Stimulated activated naive CD8-positive, alpha-beta T cell treated with anti-CD3 and anti-CD28 coated beads, Interleukin-15, amount 100 ng/mL, for 72 hours (primary cell): Measurements from ENCODE around the gene HS3ST5.

Source experiments
- ATAC-seq: fragments of 150-1000 bp; cut with Tn5 transposase; 2 replicates; pipeline ENCODE4 v1.10.0; 2021; ENCODE audit warnings: mild to moderate bottlenecking, moderate library complexity
- DNase-seq, 2 donors: peaks; one replicate each; pipeline ENCODE4 v3.0.0; 2021 to 2022
- H3K27ac Mint-ChIP-seq, 2 donors: one replicate each; pipeline ENCODE4 v1.8.0; 2022; ENCODE audit warnings: mild to moderate bottlenecking in 2 of 2, mixed read lengths in 2 of 2, moderate library complexity in 2 of 2
- H3K27me3 Mint-ChIP-seq: one replicate; pipeline ENCODE4 v1.8.0; 2022; ENCODE audit warnings: mixed read lengths
- H3K4me1 Mint-ChIP-seq: one replicate; pipeline ENCODE4 v1.8.0; 2022; ENCODE audit warnings: mild to moderate bottlenecking, mixed read lengths
- H3K4me3 Mint-ChIP-seq, 2 donors: one replicate each; pipeline ENCODE4 v1.8.0; 2022; ENCODE audit warnings: mild to moderate bottlenecking in 2 of 2, mixed read lengths in 2 of 2, moderate library complexity in 1 of 2
- H3K9me3 Mint-ChIP-seq, 2 donors: one replicate each; pipeline ENCODE4 v1.8.0; 2022; ENCODE audit warnings: mixed read lengths in 2 of 2

The HS3ST5 gene

DNA sequence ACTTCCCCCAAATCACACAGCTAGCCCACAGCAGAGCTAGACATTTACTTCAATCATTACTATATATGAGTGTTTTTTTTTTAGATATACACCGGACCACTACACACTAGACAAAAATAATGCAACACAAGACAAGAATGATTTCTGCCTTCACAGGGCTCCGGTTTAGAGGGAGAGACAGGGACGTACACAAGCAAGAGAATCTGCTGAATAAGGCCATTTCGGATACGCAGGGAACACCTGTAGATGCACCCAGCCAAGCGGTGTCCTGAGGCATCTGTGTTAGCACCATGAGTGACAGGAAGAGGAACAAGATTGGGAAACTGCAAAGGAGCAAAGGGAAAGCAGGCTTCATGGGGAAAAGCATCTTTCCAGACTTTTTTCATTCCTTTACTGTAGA lies 45.7 kb downstream of the HS3ST5 start:
- Mint-ChIP-seq H3K4me1 (no peaks in the 10 kb centered on the region), H3K9me3 (peaks cover 0 to 8% of the 10 kb centered on the region in 2 donors), H3K4me3 (no peak overlapping the region), H3K27me3 (no peaks in the 10 kb centered on the region), H3K27ac (no peak overlapping the region)
- DNase-seq = no peak
- ATAC-seq = no peak

DNA sequence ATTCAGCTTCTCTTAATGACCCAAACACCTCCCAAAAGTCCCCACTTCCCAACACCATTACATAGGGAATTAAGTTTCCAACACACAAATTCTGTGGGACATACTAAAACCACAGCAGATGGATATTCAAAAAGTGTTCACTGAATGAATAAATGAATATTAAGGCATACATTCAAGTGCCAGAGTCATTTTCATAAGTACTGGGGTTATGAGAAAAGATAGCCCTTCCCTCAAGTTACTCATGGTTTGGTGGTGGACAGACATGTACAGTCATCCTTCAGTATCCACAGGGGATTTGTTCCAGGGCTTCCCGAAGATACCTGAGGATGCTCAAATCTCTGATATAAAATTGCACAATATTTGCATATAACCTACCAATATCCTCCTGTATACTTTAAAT lies 50.4 kb downstream of the HS3ST5 start:
- no peaks in the 10 kb centered on the region for H3K9me3 Mint-ChIP-seq
- H3K27me3 Mint-ChIP-seq = no peaks in the 10 kb centered on the region
- no peak overlapping the region for H3K27ac Mint-ChIP-seq
- no peak overlapping the region for H3K4me3 Mint-ChIP-seq
- DNase-seq (no peak), ATAC-seq (no peak)
- no peaks in the 10 kb centered on the region for H3K4me1 Mint-ChIP-seq

DNA sequence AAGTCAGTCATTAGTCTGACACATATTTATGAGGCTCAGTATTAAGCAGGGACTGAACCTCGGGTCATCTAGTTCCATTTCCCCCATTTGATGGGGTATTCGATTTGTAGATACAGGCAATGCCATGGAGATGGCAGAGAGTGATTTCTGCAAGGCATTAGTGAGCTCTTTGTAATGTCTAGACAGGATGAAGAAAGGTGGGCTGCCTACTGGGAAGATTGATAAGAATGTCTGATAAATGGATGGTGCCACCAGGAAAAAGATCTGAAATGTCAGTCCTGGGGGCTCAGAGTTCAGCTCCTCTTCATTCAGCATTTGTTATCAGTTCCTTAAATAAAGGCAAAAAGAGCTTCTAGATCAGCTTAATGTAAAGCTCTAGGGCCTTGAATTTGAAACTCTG lies 51.4 kb downstream of the HS3ST5 start:
- Mint-ChIP-seq H3K4me1 (no peaks in the 10 kb centered on the region), H3K27ac (no peak overlapping the region), H3K4me3 (no peak overlapping the region), H3K27me3 (no peaks in the 10 kb centered on the region), H3K9me3 (no peaks in the 10 kb centered on the region)
- DNase-seq (no peak), ATAC-seq (no peak)

DNA sequence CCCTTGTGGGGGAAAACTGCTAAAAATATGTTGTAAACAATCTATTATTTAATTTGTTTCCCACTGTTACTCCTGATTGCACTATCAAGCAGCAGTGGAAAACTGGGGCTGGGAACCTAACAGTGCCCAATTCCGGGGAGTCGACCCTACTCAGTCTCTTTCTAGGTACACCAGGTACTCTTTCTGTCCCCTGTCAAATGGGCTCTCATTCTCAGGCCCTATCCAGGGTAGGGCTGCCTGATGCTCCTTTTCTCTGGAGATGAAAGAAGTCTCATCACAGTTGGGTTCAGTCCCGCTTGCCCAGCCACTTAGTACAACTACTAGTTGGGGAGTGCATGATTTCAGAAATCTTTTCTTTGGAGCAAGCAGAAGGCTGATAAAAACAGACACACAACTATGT lies 52.0 kb downstream of the HS3ST5 start:
- H3K9me3 Mint-ChIP-seq = no peaks in the 10 kb centered on the region

DNA sequence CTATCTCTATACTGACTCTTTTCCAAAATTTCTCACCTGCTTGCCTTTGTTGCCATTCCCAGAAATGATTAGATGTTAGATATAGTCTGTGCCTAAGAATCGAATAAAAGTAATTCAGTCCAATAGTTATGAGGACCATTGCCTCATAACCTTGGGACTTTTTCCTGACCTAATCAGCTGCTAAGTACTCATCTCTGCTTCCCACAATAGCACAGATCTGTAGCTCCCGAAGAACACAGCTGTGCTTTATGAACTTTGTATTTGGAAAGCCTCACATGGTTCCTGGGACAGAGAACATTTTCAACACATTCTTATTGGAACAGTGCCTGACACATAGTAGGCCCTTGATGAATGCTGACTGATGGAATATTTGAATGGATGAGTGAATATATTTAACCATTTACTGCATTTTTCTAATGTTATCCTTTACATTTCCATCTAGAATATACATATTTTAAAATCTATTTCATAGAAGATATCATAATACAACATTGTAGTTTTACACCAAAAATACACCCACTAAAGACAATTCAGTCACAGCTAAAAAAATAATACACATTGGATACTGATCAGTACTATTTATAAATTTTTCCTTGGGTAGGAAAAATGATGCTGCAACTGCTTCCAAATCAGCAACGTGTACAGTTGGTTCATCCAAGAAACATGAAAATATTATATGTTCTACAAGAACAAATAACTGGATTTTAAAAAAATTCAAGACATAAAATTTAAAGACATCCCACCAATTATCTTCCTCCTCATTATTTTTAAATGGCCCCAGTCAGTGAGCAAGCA lies 53.9 kb downstream of the HS3ST5 start:
- Mint-ChIP-seq H3K27ac (no peak overlapping the region), H3K9me3 (no peaks in the 10 kb centered on the region), H3K4me1 (no peaks in the 10 kb centered on the region), H3K4me3 (no peak overlapping the region), H3K27me3 (no peaks in the 10 kb centered on the region)
- no peak for DNase-seq
- ATAC-seq = no peak

More for the DNA sequence above, 52.0 kb downstream of the HS3ST5 start:
- Mint-ChIP-seq H3K4me3 (no peak overlapping the region), H3K4me1 (no peaks in the 10 kb centered on the region), H3K27ac (no peak overlapping the region), H3K27me3 (no peaks in the 10 kb centered on the region)
- DNase-seq (no peak), ATAC-seq (no peak)

DNA sequence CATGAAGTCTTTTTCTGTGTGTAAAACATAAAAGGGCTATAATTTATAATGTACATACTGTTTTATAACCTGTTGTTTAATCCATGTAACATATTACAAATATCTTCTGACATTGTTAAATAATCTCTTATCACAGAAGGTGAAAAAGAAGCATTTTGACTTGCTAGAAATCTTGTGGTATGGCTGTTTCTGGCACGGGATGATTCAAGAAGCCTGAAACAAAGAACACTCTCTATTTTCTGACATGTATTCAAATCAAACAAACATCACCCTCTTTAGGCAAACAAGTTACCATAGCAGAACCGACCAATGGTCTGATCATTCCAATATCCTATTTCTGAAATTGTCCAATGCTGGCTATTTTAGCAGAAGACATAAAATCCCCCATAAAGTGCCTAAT lies 55.4 kb downstream of the HS3ST5 start:
- ATAC-seq (no peak), DNase-seq (no peak)
- no peaks in the 10 kb centered on the region for H3K9me3 Mint-ChIP-seq
- no peak overlapping the region for H3K4me3 Mint-ChIP-seq
- no peaks in the 10 kb centered on the region for H3K4me1 Mint-ChIP-seq
- H3K27ac Mint-ChIP-seq = no peak overlapping the region
- H3K27me3 Mint-ChIP-seq = peaks cover 4% of the 10 kb centered on the region

DNA sequence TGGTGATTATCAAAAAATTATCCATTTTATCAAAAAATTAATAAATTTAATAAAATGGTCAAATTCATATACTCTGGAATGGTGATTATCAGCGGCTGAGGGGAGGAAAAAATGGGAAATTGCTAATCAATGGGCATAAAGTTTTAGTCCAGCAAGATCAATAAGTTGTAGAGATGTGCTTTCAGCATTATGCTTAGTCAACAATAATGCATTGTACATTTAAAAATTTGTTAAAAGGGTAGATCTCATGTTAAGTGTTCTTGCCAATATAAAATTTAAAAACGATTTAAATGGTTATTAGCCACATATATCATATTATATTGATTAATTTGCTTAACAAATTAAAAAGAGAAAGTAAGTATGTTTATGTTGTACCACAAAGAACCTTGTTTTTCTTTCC lies 56.6 kb downstream of the HS3ST5 start:
- H3K4me1 Mint-ChIP-seq = no peaks in the 10 kb centered on the region
- DNase-seq = no peak
- no peak for ATAC-seq
- peaks cover 15% of the 10 kb centered on the region for H3K27me3 Mint-ChIP-seq
- no peaks in the 10 kb centered on the region for H3K9me3 Mint-ChIP-seq
- H3K4me3 Mint-ChIP-seq = no peak overlapping the region
- H3K27ac Mint-ChIP-seq = no peak overlapping the region

DNA sequence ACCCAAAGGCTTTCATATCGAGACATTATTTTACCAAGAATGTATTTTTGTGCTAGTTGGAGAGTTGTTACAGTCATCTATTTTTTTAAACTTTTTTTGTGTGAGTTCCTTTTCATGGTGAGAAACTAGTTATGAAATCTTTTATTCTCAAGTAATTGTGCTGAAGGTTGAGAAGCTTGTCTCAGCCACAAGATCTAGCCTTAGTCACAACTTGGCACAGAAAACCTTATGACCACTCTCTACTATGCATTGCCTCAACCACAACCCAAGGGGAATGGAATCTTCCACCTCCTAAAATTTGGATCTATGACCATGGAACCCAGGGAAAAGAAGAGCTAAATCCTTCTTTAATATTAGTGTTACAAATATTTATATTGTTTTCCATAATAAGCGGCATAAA lies 58.5 kb downstream of the HS3ST5 start:
- peaks cover 25% of the 10 kb centered on the region for H3K27me3 Mint-ChIP-seq
- H3K27ac Mint-ChIP-seq = no peak overlapping the region
- ATAC-seq (no peak), DNase-seq (no peak)
- H3K4me3 Mint-ChIP-seq = no peak overlapping the region
- no peaks in the 10 kb centered on the region for H3K4me1 Mint-ChIP-seq
- H3K9me3 Mint-ChIP-seq = peaks cover 0 to 8% of the 10 kb centered on the region in 2 donors

DNA sequence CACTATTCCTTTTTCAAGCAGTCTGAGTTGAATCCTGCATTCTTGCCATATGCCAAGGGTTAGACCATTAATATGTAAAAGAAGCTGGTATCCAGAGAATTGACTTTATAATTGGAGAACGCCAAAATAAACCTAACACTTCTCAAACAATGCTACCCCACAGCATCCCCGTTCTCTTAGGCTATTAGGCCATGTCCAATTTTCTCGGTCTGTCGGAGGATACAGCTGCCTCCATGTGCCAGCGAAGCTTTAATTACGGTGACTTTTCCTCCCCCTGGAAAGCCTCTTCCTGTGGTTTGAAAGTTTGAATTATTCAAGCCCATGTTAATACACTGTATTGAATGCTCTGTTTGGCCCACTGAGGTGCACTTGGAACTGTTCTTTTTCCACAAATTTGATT lies 60.5 kb downstream of the HS3ST5 start:
- H3K4me3 Mint-ChIP-seq = no peak overlapping the region
- ATAC-seq (no peak), DNase-seq (no peak)
- no peaks in the 10 kb centered on the region for H3K4me1 Mint-ChIP-seq
- H3K9me3 Mint-ChIP-seq = peaks cover 0 to 8% of the 10 kb centered on the region in 2 donors
- no peak overlapping the region for H3K27ac Mint-ChIP-seq
- peaks cover 26% of the 10 kb centered on the region for H3K27me3 Mint-ChIP-seq

DNA sequence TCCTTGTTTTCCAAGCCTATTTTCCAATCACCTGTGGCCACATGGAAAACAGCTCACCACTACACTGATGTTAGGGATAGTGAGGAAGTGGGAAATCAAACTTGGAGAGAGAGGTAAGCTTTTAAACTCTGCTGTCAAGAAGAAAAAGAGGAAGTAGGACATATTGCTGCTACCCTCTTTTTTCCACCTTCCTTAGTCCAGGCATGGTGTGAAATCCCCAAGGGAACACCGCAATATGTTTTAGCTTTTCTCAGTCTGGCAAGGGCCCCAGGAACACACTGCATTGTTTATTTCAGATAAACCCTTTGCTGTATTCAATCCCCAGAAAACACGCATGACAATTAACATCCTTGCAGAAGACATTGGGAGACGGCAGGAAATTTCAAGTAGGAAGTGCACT lies 61.3 kb downstream of the HS3ST5 start:
- no peak overlapping the region for H3K27ac Mint-ChIP-seq
- no peak for ATAC-seq
- H3K9me3 Mint-ChIP-seq = peaks cover 0 to 8% of the 10 kb centered on the region in 2 donors
- no peak overlapping the region for H3K4me3 Mint-ChIP-seq
- DNase-seq = no peak
- H3K4me1 Mint-ChIP-seq = no peaks in the 10 kb centered on the region
- peaks cover 26% of the 10 kb centered on the region for H3K27me3 Mint-ChIP-seq

DNA sequence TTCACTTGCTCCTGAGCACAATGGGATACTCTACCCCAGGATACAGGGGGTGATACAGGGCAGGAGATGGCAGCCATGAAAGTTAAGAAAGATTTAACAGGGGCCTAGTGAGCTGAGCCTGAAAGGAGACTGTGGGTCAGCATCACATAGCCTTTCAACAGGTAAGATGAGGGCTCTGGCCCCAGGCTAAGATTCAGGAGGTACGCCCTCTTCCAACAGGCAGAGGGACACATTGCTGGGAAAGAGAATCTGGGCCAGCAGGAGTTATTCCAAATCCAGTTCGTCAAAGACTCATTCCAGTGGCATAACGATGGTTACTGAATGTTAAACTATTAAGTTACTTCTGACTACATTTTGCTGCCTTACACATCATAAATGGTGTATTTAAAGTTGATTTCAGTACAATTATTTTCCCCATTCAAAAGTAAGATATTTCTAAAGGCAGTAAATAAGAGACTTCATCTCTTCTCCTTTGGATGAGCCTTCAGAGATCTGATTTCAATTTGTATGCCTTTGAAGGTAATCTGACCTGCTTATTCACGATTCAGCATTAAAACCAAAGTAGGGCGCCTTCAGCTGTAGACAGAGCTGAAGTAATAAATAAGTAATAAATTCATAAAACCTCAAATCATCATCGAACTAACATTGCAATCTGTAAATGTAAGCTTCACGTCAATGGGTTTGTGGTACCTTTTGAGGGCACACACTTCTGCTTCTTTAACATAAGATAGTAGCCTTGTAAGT lies 62.4 kb downstream of the HS3ST5 start:
- no peaks in the 10 kb centered on the region for H3K4me1 Mint-ChIP-seq
- DNase-seq (no peak), ATAC-seq (no peak)
- H3K27ac Mint-ChIP-seq = no peak overlapping the region
- peaks cover 0 to 8% of the 10 kb centered on the region in 2 donors for H3K9me3 Mint-ChIP-seq
- H3K4me3 Mint-ChIP-seq = no peak overlapping the region
- peaks cover 26% of the 10 kb centered on the region for H3K27me3 Mint-ChIP-seq

DNA sequence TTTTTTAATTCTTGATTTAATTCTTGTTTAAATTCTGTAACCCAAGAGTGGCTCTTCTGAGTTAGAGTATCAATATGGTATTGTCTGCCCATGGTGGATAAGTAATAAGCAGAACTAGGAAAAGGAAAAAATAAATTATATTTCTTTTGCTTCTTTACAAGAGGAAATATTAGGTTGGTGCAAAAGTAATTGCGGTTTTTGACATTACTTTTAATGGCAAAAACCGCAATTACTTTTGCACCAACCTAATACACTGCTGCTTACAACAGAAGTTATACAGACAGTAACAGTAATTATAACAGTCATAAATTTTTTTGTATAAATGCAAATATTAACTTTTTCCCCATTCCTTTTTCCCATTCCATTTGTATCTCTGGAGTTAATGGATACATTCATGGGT lies 65.6 kb downstream of the HS3ST5 start:
- no peak overlapping the region for H3K27ac Mint-ChIP-seq
- H3K4me3 Mint-ChIP-seq = no peak overlapping the region
- ATAC-seq = no peak
- no peak for DNase-seq
- peaks cover 0 to 8% of the 10 kb centered on the region in 2 donors for H3K9me3 Mint-ChIP-seq
- H3K27me3 Mint-ChIP-seq = peaks cover 19% of the 10 kb centered on the region
- no peaks in the 10 kb centered on the region for H3K4me1 Mint-ChIP-seq

DNA sequence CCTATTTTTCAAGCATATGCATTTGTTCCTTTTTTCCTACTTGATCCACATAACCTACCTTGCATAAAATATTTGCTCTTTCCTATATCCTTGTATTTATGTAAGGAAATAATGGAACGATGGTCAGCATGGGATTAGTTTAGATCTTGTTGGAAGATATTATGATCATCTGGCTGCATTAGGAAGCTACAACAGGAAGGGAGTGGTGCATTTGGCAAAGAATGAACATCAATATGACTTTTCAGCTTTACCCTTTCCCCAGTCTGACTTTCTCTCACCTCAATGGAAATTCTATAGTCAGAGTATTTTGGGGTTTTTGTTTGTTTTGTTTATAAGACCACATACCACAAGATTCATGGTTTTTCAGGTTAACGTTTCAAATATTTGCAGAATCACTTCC lies 66.0 kb downstream of the HS3ST5 start:
- Mint-ChIP-seq H3K27me3 (peaks cover 17% of the 10 kb centered on the region), H3K4me1 (no peaks in the 10 kb centered on the region), H3K4me3 (no peak overlapping the region), H3K9me3 (peaks cover 0 to 8% of the 10 kb centered on the region in 2 donors), H3K27ac (no peak overlapping the region)
- no peak for DNase-seq
- ATAC-seq = no peak

DNA sequence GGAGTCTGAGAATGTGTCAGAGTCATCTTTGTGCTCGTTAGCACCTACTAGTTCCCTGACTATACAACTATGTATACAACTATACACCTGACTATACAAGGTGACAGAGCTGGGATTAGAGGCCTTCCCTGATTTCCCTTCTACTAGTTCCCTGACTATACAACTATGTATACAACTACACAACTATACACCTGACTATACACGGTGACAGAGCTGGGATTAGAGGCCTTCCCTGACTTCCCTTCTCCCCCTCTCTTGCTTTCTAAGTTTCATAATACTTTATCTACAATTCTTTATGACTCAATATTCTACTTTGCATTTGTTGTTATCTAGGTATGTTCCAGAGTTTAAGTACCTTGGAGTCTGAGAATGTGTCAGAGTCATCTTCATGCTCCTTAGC lies 68.0 kb downstream of the HS3ST5 start:
- no peaks in the 10 kb centered on the region for H3K4me1 Mint-ChIP-seq
- DNase-seq (no peak), ATAC-seq (no peak)
- H3K9me3 Mint-ChIP-seq = peaks cover 0 to 5% of the 10 kb centered on the region in 2 donors
- peaks cover 7% of the 10 kb centered on the region for H3K27me3 Mint-ChIP-seq
- H3K4me3 Mint-ChIP-seq = no peak overlapping the region
- no peak overlapping the region for H3K27ac Mint-ChIP-seq

DNA sequence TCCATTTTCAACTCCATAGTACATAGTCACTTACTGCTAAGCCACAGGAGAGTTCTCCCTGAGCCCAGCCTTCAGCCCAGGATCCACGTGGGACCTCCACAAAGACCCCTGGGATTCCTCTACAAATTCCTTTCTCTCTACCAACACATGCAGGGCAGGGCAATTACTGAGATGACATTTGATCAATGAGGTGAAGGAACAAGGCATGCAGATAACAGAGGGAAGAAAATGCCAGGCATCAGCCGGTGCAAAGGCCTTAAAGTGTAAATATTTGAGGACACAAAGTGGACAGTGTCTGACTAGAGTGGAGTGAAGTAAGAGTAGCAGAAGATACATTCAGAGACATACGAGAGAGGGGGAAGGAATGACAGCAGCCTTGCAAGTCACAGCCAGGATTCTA lies 70.2 kb downstream of the HS3ST5 start:
- Mint-ChIP-seq H3K27ac (no peak overlapping the region), H3K27me3 (no peaks in the 10 kb centered on the region), H3K9me3 (no peaks in the 10 kb centered on the region), H3K4me1 (no peaks in the 10 kb centered on the region), H3K4me3 (no peak overlapping the region)
- ATAC-seq (no peak), DNase-seq (no peak)

DNA sequence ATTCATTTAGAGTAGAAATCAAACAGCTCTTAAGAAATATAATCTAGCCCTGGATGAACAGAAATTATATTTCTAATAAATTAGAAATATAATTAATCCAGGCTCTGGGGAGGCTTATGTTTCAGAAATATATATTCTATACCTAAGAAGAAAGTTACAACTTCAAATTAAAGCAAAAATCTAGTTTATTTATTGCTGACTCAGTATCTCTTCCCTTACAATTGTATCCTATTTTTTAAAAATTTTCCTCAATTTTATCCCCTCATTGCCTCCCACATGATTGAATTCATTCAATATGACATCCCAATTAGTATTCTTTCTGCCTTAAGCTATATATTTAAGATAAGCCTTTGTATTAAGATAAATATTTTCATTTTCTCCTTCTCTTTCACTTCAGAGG lies 71.4 kb downstream of the HS3ST5 start:
- no peak for DNase-seq
- Mint-ChIP-seq H3K4me3 (no peak overlapping the region), H3K4me1 (no peaks in the 10 kb centered on the region), H3K9me3 (no peaks in the 10 kb centered on the region), H3K27me3 (no peaks in the 10 kb centered on the region), H3K27ac (no peak overlapping the region)
- ATAC-seq = no peak
